D341Med (cell line): ENCODE data around the gene ZNF662.

ENCODE experiments used
- DNase-seq: peaks from one replicate; pipeline ENCODE4 v3.0.0; 2012; ENCODE audit warnings: low spot score

The ZNF662 gene

DNA sequence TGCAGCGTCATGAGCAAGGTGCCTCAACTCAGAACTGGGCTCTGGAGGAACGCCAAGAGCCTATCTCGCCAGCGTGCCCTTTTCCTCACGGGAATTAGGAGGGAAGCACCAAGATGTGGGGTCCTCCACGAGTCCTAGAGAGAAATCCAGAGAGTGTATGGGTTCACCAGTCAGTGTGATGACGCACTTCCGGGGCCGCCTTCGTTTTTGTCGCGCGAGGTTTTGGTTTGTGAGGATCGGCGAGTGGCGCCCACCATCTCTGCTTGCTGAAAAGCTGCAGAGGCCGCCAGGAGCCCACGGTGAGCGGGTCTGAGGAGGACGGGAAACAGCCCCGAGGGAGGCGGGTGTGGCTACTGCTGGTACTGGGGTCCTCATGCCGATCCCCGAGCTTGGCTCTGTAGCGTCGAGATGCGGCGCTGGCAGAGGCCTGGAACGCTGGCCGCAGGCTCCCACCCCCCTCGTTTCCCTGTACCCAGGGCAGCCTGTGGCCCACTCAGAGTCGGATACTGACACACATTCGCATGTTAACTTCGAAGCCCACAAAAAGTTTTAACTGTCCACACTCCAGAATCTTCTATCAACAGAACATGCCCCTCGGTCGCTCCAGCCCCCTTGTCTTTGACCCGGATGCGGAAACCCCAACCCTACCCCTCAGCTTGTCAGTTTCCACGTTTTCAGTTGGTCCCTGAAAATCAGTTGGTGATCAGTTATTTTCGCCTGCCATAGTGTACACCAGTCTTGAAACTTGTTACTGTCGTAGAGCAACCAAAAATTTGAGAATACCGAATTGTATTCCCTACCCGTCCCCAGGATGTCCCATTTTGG lies 30.4 kb downstream of the ZNF662 start:
- peak; percentile 85 for DNase-seq

DNA sequence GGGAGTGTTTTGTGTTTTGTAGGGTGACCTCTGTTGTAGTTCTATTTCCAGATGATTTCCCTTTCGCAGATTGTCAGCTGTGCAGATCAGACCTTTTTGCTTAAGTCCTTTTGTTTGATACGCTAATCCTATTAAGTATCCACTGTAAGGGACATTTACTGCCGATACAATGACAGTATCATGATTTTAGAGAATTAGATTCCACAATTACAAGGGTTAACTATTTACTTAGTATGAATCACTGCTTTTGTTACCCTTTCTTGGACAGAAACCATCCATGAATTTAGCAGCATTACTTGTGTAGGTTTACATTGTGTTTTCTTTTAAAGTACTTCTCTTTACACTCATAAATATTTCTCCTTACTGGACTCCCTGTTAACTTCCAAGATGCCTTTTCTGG lies 31.4 kb downstream of the ZNF662 start:
- DNase-seq = no peak

DNA sequence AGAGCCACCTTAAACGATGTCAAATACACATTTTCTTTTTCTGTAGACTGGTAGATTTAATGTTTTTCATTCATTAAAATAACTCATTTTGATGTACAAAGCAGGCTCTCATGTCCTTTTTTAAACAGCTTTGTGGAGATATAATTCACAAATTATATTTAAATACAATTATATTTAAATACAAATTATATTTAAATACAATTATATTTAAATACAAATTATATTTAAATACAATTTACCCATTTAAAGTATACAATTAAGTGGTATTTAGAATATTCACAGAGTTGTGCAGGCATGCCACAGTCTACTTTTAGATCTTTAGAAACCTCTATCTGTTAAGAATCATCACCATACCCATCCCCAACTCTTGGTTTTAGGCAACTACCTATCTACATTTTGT lies 36.8 kb downstream of the ZNF662 start:
- DNase-seq = no peak

DNA sequence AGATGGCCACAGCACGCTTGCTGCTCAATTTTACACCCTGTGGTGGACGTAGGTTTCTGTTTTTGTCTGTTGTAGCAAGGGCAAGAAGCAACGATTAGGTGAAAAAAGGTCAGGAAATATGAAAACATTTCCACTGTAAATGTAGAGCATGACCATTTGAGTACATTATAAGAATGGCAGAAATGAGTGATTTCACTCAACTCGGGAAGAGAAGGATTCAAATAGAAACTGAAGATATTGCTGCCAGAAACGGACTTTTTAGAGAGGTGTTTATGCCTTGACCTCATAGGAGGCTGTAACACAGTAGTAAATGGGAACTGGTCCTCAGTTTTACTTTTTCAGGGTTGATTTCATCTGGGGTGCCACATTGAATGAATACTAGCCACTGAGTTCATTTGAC lies 40.1 kb downstream of the ZNF662 start:
- no peak for DNase-seq

DNA sequence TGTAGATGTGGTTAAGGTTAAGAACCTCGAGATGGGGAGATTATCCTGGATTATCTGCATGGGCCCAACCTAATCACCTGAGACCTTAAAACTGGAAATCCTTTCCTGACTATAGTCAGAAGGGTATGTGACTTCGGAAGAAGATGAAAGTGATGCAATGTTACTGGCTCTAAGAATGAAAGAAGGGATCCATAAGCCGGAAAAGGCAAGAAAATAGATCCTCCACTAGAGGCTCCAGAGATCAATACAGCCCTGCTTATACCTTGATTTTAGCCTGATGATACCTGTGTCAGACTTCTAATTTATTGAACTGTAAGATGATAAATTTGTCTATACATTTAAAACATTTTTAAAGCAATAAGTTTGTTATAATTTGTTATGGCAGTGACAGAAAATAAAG lies 51.6 kb downstream of the ZNF662 start:
- DNase-seq = no peak

DNA sequence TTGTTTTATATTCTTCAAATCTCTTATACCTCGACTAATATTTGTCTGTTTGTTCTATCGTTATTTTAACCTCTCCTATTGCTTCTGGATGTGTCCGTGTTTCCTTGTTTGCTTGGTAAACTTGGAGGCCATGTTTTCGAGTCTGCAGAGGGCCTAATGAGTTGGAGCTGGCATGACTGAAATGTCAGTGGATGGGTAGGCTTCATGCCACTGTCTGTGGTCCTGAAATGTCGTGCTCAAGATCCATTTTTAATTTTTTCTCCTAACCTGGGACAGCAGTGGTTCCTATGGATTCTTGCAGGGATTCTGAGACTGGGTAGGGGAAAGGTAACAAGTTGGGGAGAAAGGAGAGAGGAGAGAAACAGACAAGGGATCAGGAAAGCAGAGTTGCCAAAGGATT lies 54.3 kb downstream of the ZNF662 start:
- DNase-seq = no peak

DNA sequence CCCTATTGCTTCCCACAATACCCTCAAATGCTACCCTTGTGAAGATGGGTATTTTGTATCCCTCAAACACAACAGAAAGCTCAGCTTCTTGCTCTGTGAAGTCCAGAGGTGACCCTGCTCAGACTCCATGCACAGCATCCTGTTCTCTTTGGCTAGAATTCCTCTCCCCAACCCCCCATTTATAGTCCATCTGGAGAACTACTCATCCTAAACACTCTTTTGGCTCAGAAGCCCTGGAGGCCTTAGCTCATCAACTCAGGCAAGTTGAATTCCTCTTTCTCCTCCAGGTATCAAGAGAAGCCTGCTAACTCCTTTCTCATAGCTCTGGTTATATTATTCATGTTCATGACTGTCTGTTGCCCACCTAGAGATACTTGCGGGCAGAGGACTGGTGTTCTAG lies 54.8 kb downstream of the ZNF662 start:
- no peak for DNase-seq

DNA sequence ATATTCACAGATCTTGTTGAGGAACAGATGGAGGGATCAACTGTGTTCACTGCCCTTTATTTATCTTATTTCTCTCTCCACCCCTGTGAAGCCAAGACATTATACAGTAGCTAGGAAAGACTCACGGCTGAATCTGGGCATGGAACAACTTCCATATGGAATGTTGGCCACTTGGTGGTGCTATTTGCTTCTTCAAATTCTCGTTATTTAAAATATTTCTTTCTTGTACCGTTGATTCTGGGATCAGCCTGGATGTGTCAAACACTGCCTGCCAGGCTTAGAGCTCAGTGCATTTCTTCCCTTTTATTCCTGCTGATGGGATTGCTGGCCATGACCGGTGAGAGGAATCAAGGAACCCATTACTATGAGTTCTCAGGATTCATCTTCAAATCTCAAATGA lies 55.7 kb downstream of the ZNF662 start:
- DNase-seq = peak; percentile 69

DNA sequence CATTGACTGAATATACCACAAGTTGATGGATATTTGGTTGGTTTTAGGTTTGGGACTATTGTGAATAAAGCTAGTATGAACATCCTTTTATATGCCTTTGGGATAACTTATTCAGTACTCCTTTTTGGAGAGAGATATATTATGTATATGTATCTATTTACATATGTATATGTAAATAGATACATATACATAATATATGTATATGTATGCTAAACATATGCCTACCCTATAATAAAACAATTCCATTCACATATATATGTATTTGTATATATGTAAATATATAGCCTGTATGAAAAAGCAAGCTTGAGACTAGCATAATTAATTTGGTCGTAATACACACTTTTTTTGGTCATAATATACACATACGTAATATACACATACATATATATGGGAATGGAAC lies 57.3 kb downstream of the ZNF662 start:
- DNase-seq = no peak

DNA sequence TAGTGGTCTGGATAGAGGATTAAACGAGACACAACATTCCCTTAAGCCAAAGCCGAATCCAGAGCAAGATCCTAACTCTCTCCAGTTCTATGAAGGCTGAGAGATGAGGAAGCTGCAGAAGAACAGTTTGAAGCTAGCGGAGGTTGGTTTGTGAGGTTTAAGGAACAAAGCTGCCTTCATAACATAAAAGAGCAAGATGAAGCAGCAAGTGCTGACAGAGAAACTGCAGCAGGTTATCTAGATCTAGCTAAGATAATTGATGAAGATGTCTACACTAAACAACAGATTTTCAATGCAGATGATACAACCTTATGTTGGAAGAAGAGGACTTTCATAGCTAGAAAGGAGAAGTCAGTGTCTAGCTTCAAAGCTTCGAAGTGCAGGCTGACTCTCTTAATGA lies 58.3 kb downstream of the ZNF662 start:
- no peak for DNase-seq
